HEK293T (cell line): Measurements from ENCODE around the gene HSP90AB1.

Experiments
- CTCF ChIA-PET: fragments of 350-600 bp; formaldehyde crosslinking; extraction: SDS; loops from one replicate; lab custom pipeline; 2021; ENCODE audit warnings: antibody characterized with exemption, inconsistent platforms; lab: Yijun Ruan, JAX
- POLR2A ChIA-PET: fragments of 350-600 bp; formaldehyde crosslinking; extraction: SDS; loops from one replicate; lab custom pipeline; 2020; ENCODE audit warnings: antibody characterized with exemption, inconsistent platforms; lab: Yijun Ruan, JAX
- DNase-seq: peaks from one replicate; pipeline ENCODE4 v3.0.0; 2012; ENCODE audit warnings: mixed read lengths; ENCODE audit errors: extremely low spot score
- ARNT ChIP-seq: fragments of 450-650 bp; IDR thresholded peaks from 2 replicates; pipeline ENCODE4 v1.6.1; 2017; ENCODE audit warnings: mild to moderate bottlenecking
- BHLHE40 ChIP-seq: fragments of 450-650 bp; IDR thresholded peaks from 2 replicates; pipeline ENCODE4 v1.6.1; 2016; ENCODE audit warnings: mild to moderate bottlenecking, moderate library complexity, borderline replicate concordance
- CTBP1 ChIP-seq: fragments of 450-650 bp; IDR thresholded peaks from 2 replicates; pipeline ENCODE4 v1.6.1; 2016; ENCODE audit warnings: borderline replicate concordance
- ELF4 ChIP-seq: fragments of 450-650 bp; IDR thresholded peaks from 2 replicates; pipeline ENCODE4 v1.6.1; 2017; ENCODE audit warnings: antibody characterized with exemption
- FOXA1 ChIP-seq: fragments of 450-650 bp; IDR thresholded peaks from 2 replicates; pipeline ENCODE4 v1.6.1; 2016; ENCODE audit warnings: mild to moderate bottlenecking
- FOXK2 ChIP-seq: fragments of 450-650 bp; IDR thresholded peaks from 2 replicates; pipeline ENCODE4 v1.6.1; 2016; ENCODE audit warnings: mild to moderate bottlenecking
- FOXM1 ChIP-seq: fragments of 450-650 bp; IDR thresholded peaks from 2 replicates; pipeline ENCODE4 v1.6.1; 2017; ENCODE audit warnings: mild to moderate bottlenecking, borderline replicate concordance
- HDGF ChIP-seq: fragments of 450-650 bp; IDR thresholded peaks from 2 replicates; pipeline ENCODE4 v1.6.1; 2017; ENCODE audit warnings: antibody characterized with exemption, borderline replicate concordance
- L3MBTL2 ChIP-seq: fragments of 450-650 bp; conservative IDR thresholded peaks from 2 replicates; pipeline ENCODE4 v1.6.1; 2016; ENCODE audit warnings: mild to moderate bottlenecking
- LEF1 ChIP-seq: fragments of 450-650 bp; IDR thresholded peaks from 2 replicates; pipeline ENCODE4 v1.6.1; 2017; ENCODE audit warnings: mild to moderate bottlenecking, borderline replicate concordance
- NFRKB ChIP-seq: fragments of 450-650 bp; IDR thresholded peaks from 2 replicates; pipeline ENCODE4 v1.6.1; 2016; ENCODE audit warnings: mild to moderate bottlenecking, moderate library complexity
- SP1 ChIP-seq: fragments of 450-650 bp; IDR thresholded peaks from 2 replicates; pipeline ENCODE4 v1.6.1; 2017
- SUZ12 ChIP-seq: fragments of 450-650 bp; IDR thresholded peaks from 2 replicates; pipeline ENCODE4 v1.6.1; 2016; ENCODE audit warnings: mild to moderate bottlenecking
- TARDBP ChIP-seq: fragments of 450-650 bp; IDR thresholded peaks from 2 replicates; pipeline ENCODE4 v1.6.1; 2016
- ZNF384 ChIP-seq: fragments of 450-650 bp; IDR thresholded peaks from 2 replicates; pipeline ENCODE4 v1.6.1; 2016
- TF ChIP-seq, protein P1 (sequence below): fragments of 450-650 bp; IDR thresholded peaks from 2 replicates; pipeline ENCODE4 v1.6.1; 2016

The HSP90AB1 gene

GRCh38 chr6:44286285-44286565 is 39.3 kb downstream of the HSP90AB1 start:
- TF ChIP-seq FOXM1 (no peak), CTBP1 (no peak), HDGF (no peak), SP1 (no peak), TARDBP (no peak), FOXA1 (no peak), SUZ12 (no peak), LEF1 (no peak), L3MBTL2 (no peak), ARNT (no peak), ELF4 (no peak)
- TF ChIP-seq, protein P1, sequence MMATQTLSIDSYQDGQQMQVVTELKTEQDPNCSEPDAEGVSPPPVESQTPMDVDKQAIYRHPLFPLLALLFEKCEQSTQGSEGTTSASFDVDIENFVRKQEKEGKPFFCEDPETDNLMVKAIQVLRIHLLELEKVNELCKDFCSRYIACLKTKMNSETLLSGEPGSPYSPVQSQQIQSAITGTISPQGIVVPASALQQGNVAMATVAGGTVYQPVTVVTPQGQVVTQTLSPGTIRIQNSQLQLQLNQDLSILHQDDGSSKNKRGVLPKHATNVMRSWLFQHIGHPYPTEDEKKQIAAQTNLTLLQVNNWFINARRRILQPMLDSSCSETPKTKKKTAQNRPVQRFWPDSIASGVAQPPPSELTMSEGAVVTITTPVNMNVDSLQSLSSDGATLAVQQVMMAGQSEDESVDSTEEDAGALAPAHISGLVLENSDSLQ: no peak
- POLR2A ChIA-PET: no interaction called here
- CTCF ChIA-PET: no interaction called here
- DNase-seq: no peak

- DNase-seq: no peak
- TF ChIP-seq FOXA1 (no peak), CTBP1 (no peak), LEF1 (no peak), TARDBP (no peak), SUZ12 (no peak), BHLHE40 (no peak)
- TF ChIP-seq, protein P1: no peak
- CTCF ChIA-PET: no interaction called here
- POLR2A ChIA-PET: no interaction called here
Observed at GRCh38 chr6:44286747-44287146, 39.8 kb downstream of the HSP90AB1 start.

DNA sequence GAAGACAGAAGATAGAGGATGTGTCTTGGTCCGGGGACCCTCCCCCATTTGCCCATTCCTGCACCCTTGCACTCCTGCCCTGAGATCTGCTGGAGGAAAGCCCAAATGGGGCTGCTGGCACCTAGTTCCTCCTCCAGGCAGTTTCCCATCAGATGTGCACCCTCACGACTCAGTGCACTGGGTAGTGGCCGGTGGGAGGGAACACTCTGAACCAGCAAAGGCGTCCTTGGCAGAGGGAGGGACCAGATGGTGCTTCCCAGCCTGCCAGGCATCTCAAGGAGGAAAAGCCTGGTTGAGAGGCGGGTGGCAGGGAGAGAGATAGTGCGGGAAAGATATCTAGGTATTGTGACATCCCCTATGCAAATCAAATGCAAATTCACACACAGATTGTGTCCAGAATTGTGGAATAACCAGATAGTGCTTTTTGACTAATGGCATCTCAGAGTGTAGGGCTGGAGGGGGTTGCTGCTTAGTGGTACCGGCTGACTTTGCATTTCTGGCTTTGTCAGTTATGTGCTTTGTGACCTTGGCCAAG is 42.9 kb downstream of the HSP90AB1 start:
- POLR2A ChIA-PET: interaction anchor here (1.1 kb wide), 1 partner anchor 12 kb away, joined by 3 read pairs; no protein-coding TSS in a partner anchor
- no peak for DNase-seq
- CTCF ChIA-PET: no interaction called here
- TF ChIP-seq, protein P1: no peak
- TF ChIP-seq FOXM1 (no peak), LEF1 (no peak), BHLHE40 (no peak), ELF4 (no peak), CTBP1 (no peak), FOXA1 (no peak), TARDBP (no peak), ZNF384 (no peak), FOXK2 (no peak), ARNT (no peak), SP1 (no peak), L3MBTL2 (no peak), NFRKB (no peak), SUZ12 (no peak), HDGF (no peak)

- TF ChIP-seq SP1 (no peak), L3MBTL2 (no peak), NFRKB (no peak), FOXK2 (no peak), FOXA1 (no peak), CTBP1 (no peak), ARNT (no peak)
- TF ChIP-seq, protein P1: no peak
- POLR2A ChIA-PET: interaction anchor here (0.9 to 2.3 kb wide), 5 partner anchors 8 to 45 kb away, joined by 3 to 7 read pairs (median 4); partner anchors contain the start of gene HSP90AB1
- no peak for DNase-seq
- CTCF ChIA-PET: interaction anchor here (0.9 kb wide), 1 partner anchor 13 kb away, joined by 3 read pairs; no protein-coding TSS in a partner anchor
Observed at GRCh38 chr6:44291841-44292240, 44.9 kb downstream of the HSP90AB1 start.

- no peak for DNase-seq
- ChIA-PET CTCF (no interaction called here), POLR2A (interaction anchor here (0.9 to 2.3 kb wide), 7 partner anchors 8 to 46 kb away, joined by 3 to 7 read pairs (median 4); partner anchors contain the start of gene HSP90AB1)
- TF ChIP-seq CTBP1: no peak
- TF ChIP-seq L3MBTL2: no peak
- TF ChIP-seq FOXM1: no peak
- no peak for TF ChIP-seq ARNT
- TF ChIP-seq NFRKB: no peak
- TF ChIP-seq TARDBP: no peak
- no peak for TF ChIP-seq SP1
- no peak for TF ChIP-seq FOXK2
- TF ChIP-seq FOXA1: no peak
Observed at GRCh38 chr6:44292661-44293365, 45.9 kb downstream of the HSP90AB1 start.
